22Rv1 (cell line): ENCODE measurements around the gene PDE1A.

Experiments used
- ZFX ChIP-seq: fragments of 450-650 bp; IDR thresholded peaks from 2 replicates; pipeline ENCODE4 v1.6.1; 2017; ENCODE audit warnings: antibody characterized with exemption, borderline replicate concordance
- TF ChIP-seq, protein P1 (sequence below): fragments of 450-650 bp; IDR thresholded peaks from 2 replicates; pipeline ENCODE4 v1.5.1; 2017; ENCODE audit warnings: mild to moderate bottlenecking

DNA sequence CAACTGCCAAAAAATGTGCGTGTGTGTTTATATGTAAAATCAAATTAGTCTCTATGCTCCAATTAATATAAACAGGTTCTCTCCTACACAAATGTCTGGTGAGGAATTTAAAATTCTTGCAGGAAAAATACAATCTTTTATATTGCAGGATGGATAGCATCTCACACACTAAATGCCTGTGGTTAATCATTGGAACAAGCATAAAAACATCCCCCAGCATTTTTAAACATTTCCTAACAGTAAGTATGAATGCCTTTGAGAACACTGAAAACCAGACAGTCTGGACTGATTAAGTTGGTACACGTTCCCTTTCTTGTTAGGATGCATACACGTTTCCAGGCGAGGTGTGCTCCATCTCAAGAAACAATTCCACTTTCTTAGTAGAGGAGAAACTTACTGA, 29.9 kb upstream of the PDE1A start:
- TF ChIP-seq, protein P1, sequence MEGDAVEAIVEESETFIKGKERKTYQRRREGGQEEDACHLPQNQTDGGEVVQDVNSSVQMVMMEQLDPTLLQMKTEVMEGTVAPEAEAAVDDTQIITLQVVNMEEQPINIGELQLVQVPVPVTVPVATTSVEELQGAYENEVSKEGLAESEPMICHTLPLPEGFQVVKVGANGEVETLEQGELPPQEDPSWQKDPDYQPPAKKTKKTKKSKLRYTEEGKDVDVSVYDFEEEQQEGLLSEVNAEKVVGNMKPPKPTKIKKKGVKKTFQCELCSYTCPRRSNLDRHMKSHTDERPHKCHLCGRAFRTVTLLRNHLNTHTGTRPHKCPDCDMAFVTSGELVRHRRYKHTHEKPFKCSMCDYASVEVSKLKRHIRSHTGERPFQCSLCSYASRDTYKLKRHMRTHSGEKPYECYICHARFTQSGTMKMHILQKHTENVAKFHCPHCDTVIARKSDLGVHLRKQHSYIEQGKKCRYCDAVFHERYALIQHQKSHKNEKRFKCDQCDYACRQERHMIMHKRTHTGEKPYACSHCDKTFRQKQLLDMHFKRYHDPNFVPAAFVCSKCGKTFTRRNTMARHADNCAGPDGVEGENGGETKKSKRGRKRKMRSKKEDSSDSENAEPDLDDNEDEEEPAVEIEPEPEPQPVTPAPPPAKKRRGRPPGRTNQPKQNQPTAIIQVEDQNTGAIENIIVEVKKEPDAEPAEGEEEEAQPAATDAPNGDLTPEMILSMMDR: no peak
- no peak for TF ChIP-seq ZFX
